GM21786 (cell line): ENCODE measurements around the gene ST7.

ENCODE experiments used
- ATAC-seq: cut with Tn5 transposase; IDR thresholded peaks from one replicate; pipeline ENCODE4 v1.9.1; 2021; ENCODE audit not compliant: unreplicated experiment

Gene ST7

DNA sequence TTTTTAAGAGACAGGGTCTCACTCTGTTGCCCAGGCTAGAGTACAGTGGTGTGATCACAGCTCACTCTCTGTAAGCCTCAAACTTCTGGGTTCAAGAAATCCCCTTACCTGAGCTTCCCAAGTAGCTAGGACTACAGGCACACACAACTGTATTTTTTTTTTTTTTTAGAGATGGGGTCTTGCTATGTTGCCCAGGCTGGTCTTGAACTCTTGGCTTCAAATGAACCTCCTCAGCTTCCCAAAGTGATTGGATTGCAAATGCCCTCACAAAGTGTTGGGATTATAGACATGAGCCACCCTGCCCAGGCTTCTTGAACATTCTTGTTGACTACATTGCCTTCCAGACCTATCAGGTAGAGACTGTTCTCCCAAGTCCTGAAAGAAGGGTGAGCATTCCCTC, 296.9 kb downstream of the ST7 start:
- no peak for ATAC-seq

- no peak for ATAC-seq
Measured at GRCh38 chr7:117250801-117251200, 297.5 kb downstream of the ST7 start.

DNA sequence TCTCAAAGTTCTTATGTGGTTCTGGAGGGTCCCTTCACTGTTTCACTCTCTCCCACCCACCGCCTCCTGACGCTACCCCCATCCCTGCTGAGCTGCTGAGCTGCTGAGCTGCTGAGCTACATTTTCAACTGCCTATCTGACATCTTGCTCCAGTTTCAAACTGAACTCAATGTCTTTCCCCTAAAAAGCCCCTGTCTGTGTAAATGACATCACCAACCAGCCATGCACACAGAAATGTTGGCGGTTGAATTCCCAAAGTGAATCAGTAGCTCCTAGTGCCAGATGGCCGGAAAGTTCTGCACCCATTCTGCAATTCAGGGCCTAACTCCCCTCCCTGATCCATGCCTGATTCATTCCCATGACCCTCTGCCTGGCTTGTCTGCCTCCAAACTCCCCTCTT, 298.4 kb downstream of the ST7 start:
- ATAC-seq, result peak; percentile 66

DNA sequence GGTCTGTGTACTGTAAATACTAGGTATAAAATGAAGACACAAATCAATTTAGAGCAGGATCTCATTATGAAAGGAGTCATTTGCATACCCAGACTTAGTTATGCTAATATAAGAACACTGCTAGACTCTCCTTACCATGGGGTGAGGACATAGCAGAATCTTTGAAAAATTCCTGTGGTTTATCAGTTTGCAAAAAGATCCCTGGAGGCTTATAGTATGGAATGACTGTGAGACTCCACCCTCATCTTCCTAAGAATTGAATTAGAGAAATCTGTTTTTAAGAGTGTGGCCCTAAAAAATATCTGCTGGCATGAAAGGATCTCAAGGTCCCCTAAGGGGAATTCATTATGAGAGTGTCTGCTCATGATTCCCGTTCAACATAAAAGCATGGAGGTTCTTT, 306.3 kb downstream of the ST7 start:
- ATAC-seq, result no peak

DNA sequence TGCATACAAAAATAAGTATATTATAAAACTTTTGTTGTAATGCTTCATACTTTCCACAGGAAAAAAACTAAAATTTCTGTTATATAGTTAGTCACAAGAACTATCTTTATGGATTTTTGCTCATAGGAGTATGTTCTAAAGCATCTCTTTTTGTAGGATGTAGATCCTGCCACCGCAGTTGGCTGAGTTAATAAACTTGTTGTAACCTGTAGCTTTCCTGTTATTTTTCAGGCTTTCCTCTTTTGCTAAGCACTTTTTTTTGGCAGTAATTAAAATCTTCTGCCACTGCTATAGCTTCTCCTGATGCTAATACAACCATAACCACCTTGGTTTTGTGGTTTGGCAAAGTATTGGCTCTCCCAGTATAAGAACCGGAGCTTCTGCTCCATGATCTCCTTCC, 309.2 kb downstream of the ST7 start:
- ATAC-seq, result no peak

- ATAC-seq, result no peak
Measured at GRCh38 chr7:117264716-117265115, 311.4 kb downstream of the ST7 start.

DNA sequence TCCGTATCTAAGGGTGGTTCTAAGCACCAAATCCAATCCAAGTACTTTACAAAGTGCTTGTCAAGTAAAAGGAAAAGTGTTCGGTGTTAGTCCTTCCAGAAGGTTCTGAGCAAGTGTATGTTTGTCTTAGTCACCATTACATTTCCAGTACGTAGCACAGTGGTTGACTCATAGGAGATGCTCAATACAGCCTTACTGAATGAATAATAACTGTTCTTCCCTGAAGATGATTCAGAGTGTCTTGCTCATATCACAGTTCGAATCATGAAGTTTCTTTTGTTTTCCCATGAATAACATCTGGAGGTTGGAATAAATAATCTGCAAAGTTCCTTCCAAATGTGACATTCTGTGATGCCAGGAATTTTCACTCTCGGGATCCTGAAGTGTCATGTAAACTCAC, 316.1 kb downstream of the ST7 start:
- no peak for ATAC-seq

DNA sequence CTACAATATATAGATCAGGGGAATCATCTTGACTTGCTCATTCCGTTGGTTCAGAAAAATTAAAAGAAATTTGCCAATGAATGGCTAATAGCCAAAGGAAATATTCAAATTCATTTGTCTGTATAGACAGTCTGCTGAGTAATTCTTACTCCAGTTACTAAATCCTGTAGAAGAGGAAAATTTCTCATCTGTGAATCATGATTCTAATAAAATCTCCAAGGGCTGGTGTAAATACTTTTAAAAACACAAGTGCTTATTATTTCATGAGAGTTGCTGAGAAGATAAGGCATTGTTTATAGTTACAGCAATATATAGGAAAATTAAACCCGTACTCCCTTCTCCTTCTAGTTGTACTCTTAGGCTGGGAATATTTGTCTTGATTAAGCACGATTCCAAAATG, 316.6 kb downstream of the ST7 start:
- no peak for ATAC-seq

DNA sequence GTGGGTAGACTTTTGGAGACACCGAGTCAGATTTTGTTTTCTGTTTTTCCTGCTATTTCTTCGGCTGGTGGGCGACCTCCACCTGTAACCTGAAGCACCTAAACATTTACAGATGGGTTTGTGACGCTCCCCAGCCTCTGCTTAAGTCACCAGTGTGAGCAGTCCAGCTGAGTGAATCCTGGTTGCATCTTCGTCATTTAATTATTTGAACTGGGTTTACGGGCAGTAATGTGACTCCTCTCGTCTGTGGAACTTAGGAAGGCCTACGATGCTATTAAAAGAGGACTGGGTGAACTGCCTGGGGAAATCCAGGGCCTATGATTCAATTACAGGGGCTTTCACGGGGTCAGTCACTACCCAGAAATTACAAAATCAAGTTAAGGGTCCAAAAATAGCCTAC, 317.1 kb downstream of the ST7 start:
- no peak for ATAC-seq

- ATAC-seq, result no peak
Measured at GRCh38 chr7:117271566-117271965, 318.3 kb downstream of the ST7 start.

DNA sequence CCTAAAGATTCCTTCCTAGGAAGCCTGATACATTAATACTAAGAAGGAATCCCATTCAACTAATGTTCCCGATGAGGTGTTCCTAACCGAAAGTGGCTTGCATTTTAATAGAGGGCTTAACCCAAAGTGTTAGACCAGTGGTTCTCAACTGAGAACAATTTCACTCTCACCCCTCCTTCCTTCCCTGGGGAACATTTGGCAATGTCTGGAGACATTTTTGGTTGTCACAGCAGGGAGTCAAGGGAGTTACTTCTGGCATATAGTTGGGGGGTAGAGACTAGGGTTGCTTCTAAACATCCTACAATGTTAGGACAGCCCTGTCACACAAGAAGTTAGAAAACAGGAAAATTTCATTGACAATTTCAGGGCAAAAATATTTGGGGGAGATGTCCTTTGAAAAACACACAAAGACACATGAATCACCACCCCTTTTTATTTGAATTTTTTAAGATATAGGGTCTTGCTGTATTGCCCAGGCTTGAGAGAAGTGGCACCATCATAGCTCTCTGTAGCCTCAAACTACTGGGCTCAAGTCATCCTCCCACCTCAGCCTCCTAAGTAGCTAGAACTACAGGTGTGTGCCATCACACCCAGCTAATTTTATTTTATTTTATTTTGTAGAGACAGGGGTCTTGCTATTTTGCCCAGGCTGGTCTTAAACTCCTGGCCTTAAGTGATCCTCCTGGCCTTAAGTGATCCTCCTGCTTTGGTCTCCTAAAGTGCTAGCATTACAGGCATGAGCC, 318.9 kb downstream of the ST7 start:
- no peak for ATAC-seq

GRCh38 chr7:117273325-117273724, 320.0 kb downstream of the ST7 start:
- ATAC-seq, result no peak

DNA sequence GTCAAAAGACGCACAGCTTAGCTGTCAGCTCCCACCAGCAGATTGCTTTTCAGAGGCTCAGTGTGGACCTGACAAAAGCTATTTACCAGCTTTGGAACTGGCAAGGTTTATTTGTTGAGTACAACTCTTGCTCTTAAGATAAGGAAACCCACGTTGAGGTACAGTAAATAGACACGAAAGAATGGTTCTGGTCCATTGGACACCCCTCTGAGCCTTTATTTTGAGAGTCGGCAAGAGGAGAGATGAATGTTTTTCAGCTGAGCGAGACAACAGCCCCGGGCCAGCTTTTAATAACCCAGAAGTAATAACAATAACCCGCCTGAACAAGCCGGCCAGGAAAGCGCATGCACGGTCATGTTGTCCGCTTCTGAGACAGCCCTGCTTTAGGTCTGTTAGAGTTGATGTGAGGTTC, 320.5 kb downstream of the ST7 start:
- no peak for ATAC-seq

DNA sequence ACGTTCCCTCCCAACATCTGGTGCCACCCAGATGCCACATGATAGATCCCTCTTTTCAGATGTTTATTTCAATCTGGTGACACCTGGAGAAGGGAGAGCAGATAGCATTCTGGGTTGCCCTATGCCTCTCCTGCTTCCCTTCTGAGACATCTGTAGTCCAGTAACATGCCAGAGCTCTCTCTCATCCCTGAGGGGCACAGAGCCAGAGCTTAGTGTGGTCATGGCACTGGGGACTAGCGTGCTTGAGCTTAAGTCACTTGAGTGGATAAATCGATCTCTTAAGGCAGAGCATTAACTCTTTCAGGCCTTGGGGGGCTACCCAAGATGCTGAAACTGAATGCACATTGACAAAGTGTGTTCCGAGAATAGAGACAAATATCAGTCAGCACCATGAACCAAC, 321.6 kb downstream of the ST7 start:
- ATAC-seq, result no peak

DNA sequence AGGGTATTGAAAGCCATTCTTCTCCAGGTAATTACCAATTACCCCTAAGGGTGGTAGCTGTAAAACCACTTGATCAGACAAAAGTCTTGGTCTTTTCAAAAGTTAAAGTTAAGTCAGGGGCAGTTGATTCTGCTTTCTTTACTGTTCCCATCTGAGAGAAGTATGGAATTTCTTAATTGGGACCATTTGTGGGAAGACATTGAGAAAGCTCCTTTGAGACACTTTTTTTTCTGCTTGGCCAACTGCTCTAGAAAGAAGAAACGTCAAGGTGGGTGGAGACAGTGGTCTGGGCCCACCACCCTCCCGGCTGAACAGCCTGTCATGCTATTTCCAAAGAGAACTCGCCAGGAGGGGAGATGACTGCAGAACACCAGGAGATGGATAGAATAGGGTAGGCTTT, 324.3 kb downstream of the ST7 start:
- ATAC-seq, result no peak

DNA sequence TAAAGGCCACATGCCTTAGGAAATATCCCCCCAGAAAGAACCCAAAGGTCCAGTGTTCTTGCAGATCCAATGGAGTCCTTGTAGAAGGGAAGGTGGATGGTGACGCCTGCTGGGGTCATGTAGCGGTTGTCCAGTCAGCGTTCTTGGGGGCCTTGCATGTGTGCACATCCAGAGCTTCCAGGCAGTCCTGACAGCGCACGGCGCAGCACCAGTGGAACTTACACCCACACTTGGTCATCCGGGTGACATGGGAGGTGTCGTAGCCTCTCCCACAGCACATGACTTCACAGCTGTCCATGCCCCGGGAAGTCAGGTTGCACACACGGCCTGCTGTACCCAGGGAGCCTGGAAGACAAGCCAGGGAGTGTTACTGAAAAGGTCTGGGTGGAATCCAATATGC, 324.7 kb downstream of the ST7 start:
- ATAC-seq, result no peak

GRCh38 chr7:117279203-117279602, 325.9 kb downstream of the ST7 start:
- ATAC-seq, result no peak
